Astrocyte (in vitro differentiated cells and primary cell): ENCODE data around the gene FRMPD2. TPM values are rescaled to one million over a fixed set of nuclear protein-coding genes. Genes with fewer than 3 reads are reported as not detected.

Experiments
- DNase-seq: peaks from one replicate; pipeline ENCODE4 v3.0.0-alpha.2; 2010; ENCODE audit warnings: low read depth
- FAIRE-seq: peaks from 2 replicates; lab custom pipeline; 2011; peaks lifted over from hg19 to GRCh38; lab: Jason Lieb, UNC
- H2AFZ ChIP-seq: 2 replicates; pipeline ENCODE4 v1.6.0; 2012; ENCODE audit warnings: low read depth, low read length, inconsistent platforms
- H3K27ac ChIP-seq: 2 replicates; pipeline ENCODE4 v1.5.1; 2011; ENCODE audit warnings: low read depth, low read length, inconsistent platforms
- H3K27me3 ChIP-seq: 2 replicates; pipeline ENCODE4 v1.6.0; 2011; ENCODE audit warnings: low read length, inconsistent platforms; ENCODE audit not compliant: insufficient read depth
- H3K36me3 ChIP-seq: 2 replicates; pipeline ENCODE4 v1.5.1; 2011; ENCODE audit warnings: low read length, inconsistent platforms; ENCODE audit not compliant: insufficient read depth
- H3K4me1 ChIP-seq: 2 replicates; pipeline ENCODE4 v1.5.1; 2011; ENCODE audit warnings: low read length, inconsistent platforms; ENCODE audit not compliant: insufficient read depth
- H3K4me2 ChIP-seq: 2 replicates; pipeline ENCODE4 v1.6.0; 2012; ENCODE audit warnings: low read length, inconsistent platforms
- H3K4me3 ChIP-seq: 2 replicates; pipeline ENCODE4 v1.5.1; 2011; ENCODE audit warnings: low read depth, mild to moderate bottlenecking, low read length, inconsistent platforms; ENCODE audit not compliant: insufficient read depth
- H3K79me2 ChIP-seq: 2 replicates; pipeline ENCODE4 v1.6.0; 2012; ENCODE audit warnings: mild to moderate bottlenecking, low read length, inconsistent platforms; ENCODE audit not compliant: insufficient read depth
- H3K9ac ChIP-seq: 2 replicates; pipeline ENCODE4 v1.6.0; 2012; ENCODE audit warnings: mild to moderate bottlenecking, low read length, inconsistent platforms
- H3K9me3 ChIP-seq: 2 replicates; pipeline ENCODE4 v1.5.1; 2012; ENCODE audit warnings: low read depth, mild to moderate bottlenecking, low read length, inconsistent platforms; ENCODE audit not compliant: insufficient read depth
- H4K20me1 ChIP-seq: 2 replicates; pipeline ENCODE4 v1.6.0; 2012; ENCODE audit warnings: low read length, inconsistent platforms; ENCODE audit not compliant: insufficient read depth
- H3K27ac Mint-ChIP-seq: one replicate; pipeline ENCODE4 v1.8.0; 2021; ENCODE audit warnings: mild to moderate bottlenecking, mixed read lengths; ENCODE audit not compliant: unreplicated experiment
- H3K27me3 Mint-ChIP-seq: one replicate; pipeline ENCODE4 v1.8.0; 2021; ENCODE audit warnings: low read depth, mixed read lengths; ENCODE audit not compliant: unreplicated experiment
- H3K36me3 Mint-ChIP-seq: one replicate; pipeline ENCODE4 v1.8.0; 2021; ENCODE audit warnings: low read depth, mixed read lengths; ENCODE audit not compliant: unreplicated experiment
- H3K4me1 Mint-ChIP-seq: one replicate; pipeline ENCODE4 v1.8.0; 2021; ENCODE audit warnings: low read depth, mixed read lengths; ENCODE audit not compliant: unreplicated experiment
- H3K4me3 Mint-ChIP-seq: one replicate; pipeline ENCODE4 v1.8.0; 2021; ENCODE audit warnings: mild to moderate bottlenecking, moderate library complexity, mixed read lengths; ENCODE audit not compliant: unreplicated experiment
- H3K9me3 Mint-ChIP-seq: one replicate; pipeline ENCODE4 v1.8.0; 2021; ENCODE audit warnings: mild to moderate bottlenecking, mixed read lengths; ENCODE audit not compliant: unreplicated experiment
- EZH2 ChIP-seq: IDR thresholded peaks from 2 replicates; pipeline ENCODE4 v1.6.1; 2012; ENCODE audit warnings: mild to moderate bottlenecking, low read length, inconsistent platforms; ENCODE audit not compliant: insufficient read depth
- total RNA-seq: library from RNA; stranded (reverse); gene quantifications from 2 replicates; pipeline ENCODE4 v1.2.1, GENCODE V29; 2021
- TF ChIP-seq, protein P1 (sequence below): IDR thresholded peaks from 2 replicates; pipeline ENCODE4 v1.5.1; 2011; ENCODE audit warnings: low read depth, mild to moderate bottlenecking, inconsistent platforms, low read length, moderate library complexity; ENCODE audit not compliant: insufficient read depth

Gene FRMPD2
- total RNA-seq, 1 donor from 2014 or later, result 0.39 TPM

DNA sequence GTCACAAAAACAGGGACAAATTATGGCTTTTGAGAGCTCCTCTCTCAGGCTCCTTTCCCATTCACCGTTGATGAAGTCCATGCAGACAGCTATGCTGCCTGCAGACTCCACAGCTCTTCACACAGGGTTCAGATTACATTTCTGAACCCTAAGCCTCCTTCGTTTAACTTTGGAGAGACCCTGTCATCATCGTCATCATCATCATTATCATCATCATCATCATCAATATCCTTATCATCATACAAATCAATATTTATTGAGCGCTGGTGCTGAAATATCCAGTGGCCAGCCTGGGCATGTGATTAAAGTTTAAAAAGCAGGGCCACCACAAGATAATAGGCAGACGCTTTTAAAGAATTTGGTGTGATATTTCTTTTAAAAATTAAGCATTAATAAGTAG is 66.6 kb downstream of the FRMPD2 start:
- no peak overlapping the region for H3K4me2 ChIP-seq
- no peak overlapping the region for H3K9ac ChIP-seq
- Mint-ChIP-seq H3K36me3 (no peaks in the 10 kb centered on the region), H3K27me3 (peaks cover 18% of the 10 kb centered on the region), H3K9me3 (no peaks in the 10 kb centered on the region), H3K4me3 (no peak overlapping the region), H3K27ac (no peak overlapping the region), H3K4me1 (no peaks in the 10 kb centered on the region)
- no peak overlapping the region for H3K4me3 ChIP-seq
- H3K27me3 ChIP-seq, result peaks cover 11% of the 10 kb centered on the region
- H2AFZ ChIP-seq, result no peak overlapping the region
- H3K9me3 ChIP-seq, result no peaks in the 10 kb centered on the region
- FAIRE-seq (no peak), DNase-seq (no peak)
- H3K27ac ChIP-seq, result no peak overlapping the region
- no peaks in the 10 kb centered on the region for H3K36me3 ChIP-seq
- H4K20me1 ChIP-seq, result no peaks in the 10 kb centered on the region
- no peaks in the 10 kb centered on the region for H3K79me2 ChIP-seq
- TF ChIP-seq, protein P1, sequence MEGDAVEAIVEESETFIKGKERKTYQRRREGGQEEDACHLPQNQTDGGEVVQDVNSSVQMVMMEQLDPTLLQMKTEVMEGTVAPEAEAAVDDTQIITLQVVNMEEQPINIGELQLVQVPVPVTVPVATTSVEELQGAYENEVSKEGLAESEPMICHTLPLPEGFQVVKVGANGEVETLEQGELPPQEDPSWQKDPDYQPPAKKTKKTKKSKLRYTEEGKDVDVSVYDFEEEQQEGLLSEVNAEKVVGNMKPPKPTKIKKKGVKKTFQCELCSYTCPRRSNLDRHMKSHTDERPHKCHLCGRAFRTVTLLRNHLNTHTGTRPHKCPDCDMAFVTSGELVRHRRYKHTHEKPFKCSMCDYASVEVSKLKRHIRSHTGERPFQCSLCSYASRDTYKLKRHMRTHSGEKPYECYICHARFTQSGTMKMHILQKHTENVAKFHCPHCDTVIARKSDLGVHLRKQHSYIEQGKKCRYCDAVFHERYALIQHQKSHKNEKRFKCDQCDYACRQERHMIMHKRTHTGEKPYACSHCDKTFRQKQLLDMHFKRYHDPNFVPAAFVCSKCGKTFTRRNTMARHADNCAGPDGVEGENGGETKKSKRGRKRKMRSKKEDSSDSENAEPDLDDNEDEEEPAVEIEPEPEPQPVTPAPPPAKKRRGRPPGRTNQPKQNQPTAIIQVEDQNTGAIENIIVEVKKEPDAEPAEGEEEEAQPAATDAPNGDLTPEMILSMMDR, result no peak
- TF ChIP-seq EZH2, result no peak
- no peaks in the 10 kb centered on the region for H3K4me1 ChIP-seq

DNA sequence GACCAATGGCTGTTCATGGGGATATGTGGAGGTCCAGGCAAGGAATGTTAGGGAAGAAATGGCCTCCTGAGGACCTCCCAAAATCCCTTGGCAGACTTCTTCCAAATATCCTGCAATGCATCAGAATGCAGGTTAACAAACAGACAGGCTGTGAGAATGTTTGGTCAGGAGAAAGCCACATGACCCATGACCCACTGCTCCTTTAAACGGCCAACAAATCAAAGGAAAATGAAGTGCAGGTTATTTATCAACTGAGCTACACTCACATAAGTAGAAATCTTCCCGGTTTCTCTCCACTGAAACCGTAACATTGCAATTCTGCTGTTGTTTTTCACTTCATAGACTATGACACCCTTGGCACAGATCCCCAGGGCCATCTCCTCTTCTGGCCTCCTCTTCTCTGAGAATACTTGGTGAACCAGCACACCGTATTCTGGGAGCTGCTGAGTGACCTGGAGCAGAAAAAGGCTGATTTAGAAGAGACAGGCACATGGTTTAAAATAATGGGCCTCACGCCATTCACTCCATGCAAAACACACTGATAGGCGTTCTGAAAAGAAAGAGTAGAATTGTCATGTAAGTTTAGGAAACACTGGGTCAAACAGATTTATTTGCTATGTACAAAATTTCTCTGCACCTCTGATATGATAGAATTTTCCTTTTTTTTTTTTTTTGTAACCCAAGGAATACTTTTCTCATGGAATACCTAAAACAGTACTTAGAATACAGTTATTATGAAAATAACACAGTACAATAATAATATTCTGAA is 67.8 kb downstream of the FRMPD2 start:
- Mint-ChIP-seq H3K36me3 (no peaks in the 10 kb centered on the region), H3K9me3 (no peaks in the 10 kb centered on the region), H3K4me3 (no peak overlapping the region), H3K27ac (no peak overlapping the region), H3K4me1 (no peaks in the 10 kb centered on the region), H3K27me3 (peaks cover 14% of the 10 kb centered on the region)
- no peak for DNase-seq
- H4K20me1 ChIP-seq, result no peaks in the 10 kb centered on the region
- H3K79me2 ChIP-seq, result no peaks in the 10 kb centered on the region
- TF ChIP-seq EZH2, result no peak
- TF ChIP-seq, protein P1, result no peak
- FAIRE-seq, result no peak
- H3K9me3 ChIP-seq, result no peaks in the 10 kb centered on the region
- no peak overlapping the region for H3K9ac ChIP-seq
- no peaks in the 10 kb centered on the region for H3K36me3 ChIP-seq
- H3K27me3 ChIP-seq, result peaks cover 11% of the 10 kb centered on the region
- no peak overlapping the region for H3K4me2 ChIP-seq
- H2AFZ ChIP-seq, result no peak overlapping the region
- no peak overlapping the region for H3K27ac ChIP-seq
- H3K4me1 ChIP-seq, result no peaks in the 10 kb centered on the region
- no peak overlapping the region for H3K4me3 ChIP-seq

DNA sequence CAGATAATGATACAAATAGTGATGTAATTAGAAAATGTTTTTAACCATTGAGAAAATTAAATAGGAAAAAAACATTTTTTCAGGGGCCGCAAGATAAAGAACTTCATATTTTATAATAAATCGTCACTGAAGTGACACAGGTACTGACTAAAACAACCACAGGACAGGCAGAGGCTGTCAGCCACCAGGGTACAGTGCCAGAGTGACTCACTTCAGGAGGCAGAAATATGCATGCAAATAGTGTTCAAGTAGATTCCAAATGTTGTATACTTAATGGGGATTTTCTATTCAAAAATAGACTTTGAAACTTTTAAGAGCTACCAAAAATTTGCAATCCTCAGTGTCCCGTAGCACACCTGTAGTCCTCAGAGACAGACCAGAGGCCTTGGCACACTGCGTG is 68.6 kb downstream of the FRMPD2 start:
- Histone ChIP-seq H3K27ac (no peak overlapping the region), H3K36me3 (no peaks in the 10 kb centered on the region), H3K79me2 (no peaks in the 10 kb centered on the region), H2AFZ (no peak overlapping the region), H3K9me3 (no peaks in the 10 kb centered on the region), H3K27me3 (peaks cover 9% of the 10 kb centered on the region), H3K4me2 (no peak overlapping the region), H3K4me3 (no peak overlapping the region), H3K4me1 (no peaks in the 10 kb centered on the region), H3K9ac (no peak overlapping the region), H4K20me1 (no peaks in the 10 kb centered on the region)
- peaks cover 13% of the 10 kb centered on the region for H3K27me3 Mint-ChIP-seq
- no peaks in the 10 kb centered on the region for H3K36me3 Mint-ChIP-seq
- no peaks in the 10 kb centered on the region for H3K4me1 Mint-ChIP-seq
- peak; percentile 1 for DNase-seq
- H3K9me3 Mint-ChIP-seq, result no peaks in the 10 kb centered on the region
- no peak overlapping the region for H3K27ac Mint-ChIP-seq
- H3K4me3 Mint-ChIP-seq, result no peak overlapping the region
- TF ChIP-seq, protein P1, result no peak
- TF ChIP-seq EZH2, result no peak
- no peak for FAIRE-seq
